Transverse colon (tissue), 4 donors: Measurements from ENCODE around the gene GNG4. TPM values are rescaled to one million over a fixed set of nuclear protein-coding genes. Genes with fewer than 3 reads are reported as not detected.
A peak's percentile ranks its signal among the peaks of the same experiment; 100 is the strongest.

Experiments
- DNase-seq: peaks from one replicate; pipeline ENCODE4 v3.0.0-alpha.2; 2019
- H3K27ac ChIP-seq, 4 donors: fragments of 200-600 bp; sonication (generic); 2 replicates each; pipeline ENCODE4 v1.5.1; 2016 to 2018; ENCODE audit warnings: inconsistent platforms in 4 of 4
- H3K27me3 ChIP-seq: fragments of 200-600 bp; sonication (generic); 2 replicates; pipeline ENCODE4 v1.5.1; 2017; ENCODE audit warnings: inconsistent platforms
- H3K36me3 ChIP-seq, 4 donors: fragments of 200-600 bp; sonication (generic); 2 replicates each; pipeline ENCODE4 v1.5.1; 2017 to 2019; ENCODE audit warnings: inconsistent platforms in 4 of 4
- H3K4me1 ChIP-seq, 4 donors: fragments of 200-600 bp; sonication (generic); 2 replicates each; pipeline ENCODE4 v1.5.1; 2017 to 2020; ENCODE audit warnings: inconsistent platforms in 4 of 4
- H3K4me3 ChIP-seq, 4 donors: fragments of 200-600 bp; sonication (generic); 1 replicate in 1 of 4; 2 replicates in 3 of 4; pipeline versions ENCODE4 v1.5.1 to v1.6.1; 2017 to 2019; ENCODE audit warnings: inconsistent platforms in 4 of 4
- H3K9me3 ChIP-seq, 2 donors: fragments of 200-600 bp; sonication (generic); 2 replicates each; pipeline ENCODE4 v1.5.1; 2017 to 2019; ENCODE audit warnings: inconsistent platforms in 2 of 2
- CTCF ChIP-seq, 5 experiments: fragments of 200-600 bp in 3 of 5; fragments of 450-650 bp in 2 of 5; sonication (generic) in 3 of 5; IDR thresholded peaks; 1 replicate in 2 of 5; 2 replicates in 3 of 5; pipeline ENCODE4 v1.5.1; 2016 to 2017; ENCODE audit warnings: antibody characterized with exemption in 5 of 5, inconsistent platforms in 3 of 5, mild to moderate bottlenecking in 2 of 5, moderate library complexity in 1 of 5
- EP300 ChIP-seq: sonication (generic); formaldehyde crosslinking; IDR thresholded peaks from one replicate; pipeline ENCODE4 v1.6.1; 2017; ENCODE audit warnings: antibody characterized with exemption, low read depth
- POLR2A ChIP-seq: fragments of 450-650 bp; IDR thresholded peaks from one replicate; pipeline ENCODE4 v1.6.1; 2016; ENCODE audit warnings: antibody characterized with exemption, mild to moderate bottlenecking, moderate library complexity
- POLR2AphosphoS5 ChIP-seq, 3 donors: sonication (generic); formaldehyde crosslinking; IDR thresholded peaks; one replicate each; pipeline ENCODE4 v1.6.1; 2016; ENCODE audit warnings: antibody characterized with exemption in 3 of 3
- WGBS, 2 donors: methylation state at CpG; one replicate each; pipeline ENCODE4 v1.1.5; 2018; ENCODE audit warnings: low coverage in 1 of 2; 5-methylcytosine and 5-hydroxymethylcytosine counted together
- in situ Hi-C, 4 donors: fragments of 200-750 bp; cut with MboI; loops; one replicate each; pipeline versions ENCODE4 v1.15.0 to v1.15.1; 2017; ENCODE audit warnings: low sequenced_read_pairs in 3 of 4, low pct_ligation_motif_present in 1 of 4, low pct_unique_long_range_greater_than_20kb in 1 of 4
- intact Hi-C: fragments of 100-400 bp; cut with DNase I; formaldehyde crosslinking; loops from one replicate; pipeline ENCODE4 v1.15.1; 2023; ENCODE audit warnings: low total_unique reads
- total RNA-seq, 4 donors: library from RNA; depleted of rRNA; stranded (reverse); fragments of >200 nt; gene quantifications; one replicate each; pipeline ENCODE4 v1.1.0, GENCODE V29; 2016

Gene GNG4
- total RNA-seq, 4 donors from 2014 or later: 0.37 to 6.8 (median 5.5) TPM

- Histone ChIP-seq H3K27me3 (no peaks in the 10 kb centered on the region), H3K27ac (no peak overlapping the region), H3K4me3 (no peak overlapping the region), H3K9me3 (no peaks in the 10 kb centered on the region), H3K4me1 (no peaks in the 10 kb centered on the region), H3K36me3 (no peaks in the 10 kb centered on the region)
- TF ChIP-seq CTCF (IDR thresholded peaks at IDR 0.05) (no peak), POLR2AphosphoS5 (IDR thresholded peaks at IDR 0.05) (no peak), POLR2A (no peak), EP300 (no peak)
- intact Hi-C loops (no loop called here), in situ Hi-C loops (no loop called here)
- 82 to 86% methylated on average over 5 to 6 of the region's 6 CpGs for WGBS, 2 donors
- no peak for DNase-seq
Measured at GRCh38 chr1:235558621-235559169, 90.9 kb downstream of the GNG4 start.

GRCh38 chr1:235557495-235557894 lies 92.1 kb downstream of the GNG4 start:
- no peak for TF ChIP-seq POLR2A
- TF ChIP-seq CTCF (IDR thresholded peaks at IDR 0.05): peak in 1 of 5 experiments; percentile 6
- TF ChIP-seq EP300: no peak
- Histone ChIP-seq H3K9me3 (no peaks in the 10 kb centered on the region), H3K4me1 (no peaks in the 10 kb centered on the region), H3K27me3 (no peaks in the 10 kb centered on the region), H3K27ac (no peak overlapping the region), H3K36me3 (no peaks in the 10 kb centered on the region), H3K4me3 (no peak overlapping the region)
- WGBS, 2 donors: 85 to 100% methylated on average over 1 to 8 of the region's 8 CpGs
- in situ Hi-C loops (no loop called here), intact Hi-C loops (no loop called here)
- no peak for DNase-seq

- intact Hi-C loops: no loop called here
- Histone ChIP-seq H3K4me3 (no peak overlapping the region), H3K27ac (no peak overlapping the region), H3K4me1 (no peaks in the 10 kb centered on the region), H3K9me3 (no peaks in the 10 kb centered on the region), H3K27me3 (no peaks in the 10 kb centered on the region), H3K36me3 (no peaks in the 10 kb centered on the region)
- 96 to 100% methylated on average over 3 to 11 of the region's 11 CpGs for WGBS, 2 donors
- DNase-seq: no peak
- in situ Hi-C loops: no loop called here
- TF ChIP-seq POLR2A (no peak), EP300 (no peak), CTCF (IDR thresholded peaks at IDR 0.05) (no peak), POLR2AphosphoS5 (IDR thresholded peaks at IDR 0.05) (no peak)
Measured at GRCh38 chr1:235556807-235557206, 92.8 kb downstream of the GNG4 start.

GRCh38 chr1:235553112-235553551 lies 96.5 kb downstream of the GNG4 start:
- intact Hi-C loops: no loop called here
- WGBS, 2 donors: 72 to 88% methylated on average over 4 to 5 of the region's 5 CpGs
- DNase-seq: no peak
- Histone ChIP-seq H3K27ac (no peak overlapping the region), H3K36me3 (no peaks in the 10 kb centered on the region), H3K4me3 (no peak overlapping the region), H3K27me3 (no peaks in the 10 kb centered on the region), H3K9me3 (no peaks in the 10 kb centered on the region), H3K4me1 (no peaks in the 10 kb centered on the region)
- in situ Hi-C loops: no loop called here
- TF ChIP-seq EP300 (no peak), POLR2A (no peak), CTCF (IDR thresholded peaks at IDR 0.05) (no peak), POLR2AphosphoS5 (IDR thresholded peaks at IDR 0.05) (no peak)
